A204.1 (cell line): Measurements from ENCODE around the gene AMPD2.

Experiments
- FAIRE-seq: peaks from 2 replicates; lab custom pipeline; 2012; peaks lifted over from hg19 to GRCh38; lab: Jason Lieb, UNC

The AMPD2 gene

GRCh38 chr1:109617291-109617801 lies 2.3 kb upstream of the AMPD2 start:
- no peak for FAIRE-seq

- no peak for FAIRE-seq
Measured at GRCh38 chr1:109618661-109619575, 719 bp upstream of the AMPD2 start.

- FAIRE-seq = no peak
Measured at GRCh38 chr1:109620401-109620791, 759 bp downstream of the AMPD2 start.

- FAIRE-seq = no peak
Measured at GRCh38 chr1:109620841-109621286, 1.2 kb downstream of the AMPD2 start.

- no peak for FAIRE-seq
Measured at GRCh38 chr1:109621379-109622136, 1.9 kb downstream of the AMPD2 start.

- no peak for FAIRE-seq
Measured at GRCh38 chr1:109622137-109622892, 2.7 kb downstream of the AMPD2 start.

- FAIRE-seq = no peak
Measured at GRCh38 chr1:109622895-109623294, 3.3 kb downstream of the AMPD2 start.

- FAIRE-seq = no peak
Measured at GRCh38 chr1:109623601-109624161, 4.0 kb downstream of the AMPD2 start.

GRCh38 chr1:109624201-109625010 lies 4.8 kb downstream of the AMPD2 start:
- FAIRE-seq = no peak

- FAIRE-seq = no peak
Measured at GRCh38 chr1:109625176-109625575, 5.5 kb downstream of the AMPD2 start.

GRCh38 chr1:109625601-109626560 lies 6.2 kb downstream of the AMPD2 start:
- no peak for FAIRE-seq

GRCh38 chr1:109626682-109627408 lies 7.2 kb downstream of the AMPD2 start:
- FAIRE-seq = no peak

- FAIRE-seq = no peak
Measured at GRCh38 chr1:109627692-109628399, 8.2 kb downstream of the AMPD2 start.

GRCh38 chr1:109628540-109629321 lies 9.1 kb downstream of the AMPD2 start:
- no peak for FAIRE-seq

GRCh38 chr1:109629372-109630030 lies 9.9 kb downstream of the AMPD2 start:
- no peak for FAIRE-seq

- FAIRE-seq = no peak
Measured at GRCh38 chr1:109630081-109630897, 10.7 kb downstream of the AMPD2 start.
